Smooth muscle cell (in vitro differentiated cells): ENCODE measurements around the gene UNC13A. TPM values are rescaled to one million over a fixed set of nuclear protein-coding genes. Genes with fewer than 3 reads are reported as not detected.
A peak's percentile ranks its signal among the peaks of the same experiment; 100 is the strongest.

Experiments
- DNase-seq: peaks from one replicate; lab custom pipeline; 2025; ENCODE audit not compliant: unreplicated experiment; lab: John Stamatoyannopoulos, UW
- H2AFZ ChIP-seq: fragments of 200-600 bp; sonication (generic); 2 replicates; pipeline ENCODE4 v1.6.0; 2016; ENCODE audit warnings: antibody characterized with exemption, low read depth, mild to moderate bottlenecking
- H3F3A ChIP-seq: fragments of 200-600 bp; sonication (generic); 2 replicates; pipeline ENCODE4 v1.6.0; 2017; ENCODE audit warnings: antibody characterized with exemption, low read depth
- H3K27ac ChIP-seq: fragments of 200-600 bp; sonication (generic); 2 replicates; pipeline ENCODE4 v1.5.1; 2016; ENCODE audit warnings: low read depth, mild to moderate bottlenecking
- H3K27me3 ChIP-seq: fragments of 200-600 bp; sonication (generic); 2 replicates; pipeline ENCODE4 v1.6.1; 2016; ENCODE audit warnings: low read depth, mild to moderate bottlenecking
- H3K36me3 ChIP-seq: fragments of 200-600 bp; sonication (generic); 2 replicates; pipeline ENCODE4 v1.5.1; 2016; ENCODE audit warnings: low read depth
- H3K4me1 ChIP-seq: fragments of 200-600 bp; sonication (generic); 2 replicates; pipeline ENCODE4 v1.5.1; 2016; ENCODE audit warnings: low read depth
- H3K4me2 ChIP-seq: fragments of 200-600 bp; sonication (generic); 2 replicates; pipeline ENCODE4 v1.6.0; 2016; ENCODE audit warnings: mild to moderate bottlenecking
- H3K4me3 ChIP-seq: fragments of 200-600 bp; sonication (generic); 2 replicates; pipeline ENCODE4 v1.5.1; 2016; ENCODE audit warnings: mild to moderate bottlenecking
- H3K79me2 ChIP-seq: fragments of 200-600 bp; sonication (generic); 2 replicates; pipeline ENCODE4 v1.6.0; 2016; ENCODE audit warnings: low read depth, mild to moderate bottlenecking
- H3K9ac ChIP-seq: fragments of 200-600 bp; sonication (generic); 2 replicates; pipeline ENCODE4 v1.6.0; 2016; ENCODE audit warnings: low read depth
- H3K9me3 ChIP-seq: fragments of 200-600 bp; sonication (generic); replicated peaks from 2 replicates; pipeline ENCODE4 v1.5.1; 2016; ENCODE audit warnings: low read depth
- H4K20me1 ChIP-seq: fragments of 200-600 bp; sonication (generic); 2 replicates; pipeline ENCODE4 v1.6.0; 2016; ENCODE audit warnings: low read depth
- WGBS: methylation state at CpG from one replicate; pipeline ENCODE4 v1.1.7; 2016; ENCODE audit warnings: low lambda C conversion rate; 5-methylcytosine and 5-hydroxymethylcytosine counted together
- polyA plus RNA-seq: library from polyadenylated mRNA; unstranded; fragments of >200 nt; fragmentation: Nextera tagmentation; extraction: Ambion mirVana; gene quantifications from 2 replicates; pipeline ENCODE4 v1.2.1, GENCODE V29; 2016
- total RNA-seq: library from RNA; depleted of rRNA; stranded (reverse); fragments of >200 nt; gene quantifications from 2 replicates; pipeline ENCODE4 v1.2.3, GENCODE V29; 2014
- TF ChIP-seq, protein P1 (sequence below): fragments of 200-600 bp; sonication (generic); IDR thresholded peaks from 2 replicates; pipeline ENCODE4 v1.5.1; 2017; ENCODE audit warnings: borderline replicate concordance, mild to moderate bottlenecking, antibody characterized with exemption; ENCODE audit not compliant: insufficient read depth, poor library complexity, severe bottlenecking

UNC13A gene
- total and polyA plus RNA-seq, 2 experiments from 2014 or later, result 0.21 to 2.1 TPM

DNA sequence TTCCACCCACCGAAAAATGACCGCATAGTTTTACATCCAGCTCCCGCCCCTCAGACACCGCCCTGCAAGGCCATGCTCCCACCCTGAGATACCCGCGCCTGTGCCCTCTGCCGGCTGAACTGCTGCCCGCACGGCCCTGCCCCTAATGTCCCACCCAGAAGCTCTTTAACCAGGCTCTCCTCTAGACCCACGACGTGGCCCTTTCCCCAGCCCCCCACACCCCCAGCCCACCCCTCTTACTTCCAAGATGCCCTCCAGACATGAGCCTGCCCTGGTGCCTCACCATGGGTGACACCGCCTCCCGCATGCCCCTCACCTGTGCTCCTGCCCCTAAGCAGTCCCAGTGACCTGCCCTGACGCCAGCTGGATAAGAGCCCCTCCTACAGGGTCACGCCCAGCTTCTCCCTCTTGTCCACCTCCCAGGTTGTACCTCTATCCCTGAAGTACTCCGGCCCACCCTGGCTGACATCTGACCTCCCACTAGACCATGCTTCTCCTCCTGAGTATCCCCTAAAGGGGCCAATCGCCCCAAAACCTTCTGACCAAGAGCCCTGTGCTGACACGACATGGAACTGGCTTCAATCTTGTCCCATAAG, 81.5 kb downstream of the UNC13A start:
- Histone ChIP-seq H3K4me2 (peak overlapping the region; percentile 80), H3K9ac (no peak overlapping the region), H3K27me3 (peaks cover 3% of the 10 kb centered on the region), H3K4me1 (no peaks in the 10 kb centered on the region), H2AFZ (no peak overlapping the region), H3K9me3 (no peaks in the 10 kb centered on the region), H3K36me3 (no peaks in the 10 kb centered on the region), H3F3A (peaks cover 7% of the 10 kb centered on the region), H3K4me3 (peak overlapping the region; percentile 35), H3K27ac (no peak overlapping the region), H3K79me2 (no peaks in the 10 kb centered on the region), H4K20me1 (no peaks in the 10 kb centered on the region)
- DNase-seq, result no peak
- WGBS, result 28% methylated on average over 11 of the region's 18 CpGs
- TF ChIP-seq, protein P1, sequence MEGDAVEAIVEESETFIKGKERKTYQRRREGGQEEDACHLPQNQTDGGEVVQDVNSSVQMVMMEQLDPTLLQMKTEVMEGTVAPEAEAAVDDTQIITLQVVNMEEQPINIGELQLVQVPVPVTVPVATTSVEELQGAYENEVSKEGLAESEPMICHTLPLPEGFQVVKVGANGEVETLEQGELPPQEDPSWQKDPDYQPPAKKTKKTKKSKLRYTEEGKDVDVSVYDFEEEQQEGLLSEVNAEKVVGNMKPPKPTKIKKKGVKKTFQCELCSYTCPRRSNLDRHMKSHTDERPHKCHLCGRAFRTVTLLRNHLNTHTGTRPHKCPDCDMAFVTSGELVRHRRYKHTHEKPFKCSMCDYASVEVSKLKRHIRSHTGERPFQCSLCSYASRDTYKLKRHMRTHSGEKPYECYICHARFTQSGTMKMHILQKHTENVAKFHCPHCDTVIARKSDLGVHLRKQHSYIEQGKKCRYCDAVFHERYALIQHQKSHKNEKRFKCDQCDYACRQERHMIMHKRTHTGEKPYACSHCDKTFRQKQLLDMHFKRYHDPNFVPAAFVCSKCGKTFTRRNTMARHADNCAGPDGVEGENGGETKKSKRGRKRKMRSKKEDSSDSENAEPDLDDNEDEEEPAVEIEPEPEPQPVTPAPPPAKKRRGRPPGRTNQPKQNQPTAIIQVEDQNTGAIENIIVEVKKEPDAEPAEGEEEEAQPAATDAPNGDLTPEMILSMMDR, result no peak

DNA sequence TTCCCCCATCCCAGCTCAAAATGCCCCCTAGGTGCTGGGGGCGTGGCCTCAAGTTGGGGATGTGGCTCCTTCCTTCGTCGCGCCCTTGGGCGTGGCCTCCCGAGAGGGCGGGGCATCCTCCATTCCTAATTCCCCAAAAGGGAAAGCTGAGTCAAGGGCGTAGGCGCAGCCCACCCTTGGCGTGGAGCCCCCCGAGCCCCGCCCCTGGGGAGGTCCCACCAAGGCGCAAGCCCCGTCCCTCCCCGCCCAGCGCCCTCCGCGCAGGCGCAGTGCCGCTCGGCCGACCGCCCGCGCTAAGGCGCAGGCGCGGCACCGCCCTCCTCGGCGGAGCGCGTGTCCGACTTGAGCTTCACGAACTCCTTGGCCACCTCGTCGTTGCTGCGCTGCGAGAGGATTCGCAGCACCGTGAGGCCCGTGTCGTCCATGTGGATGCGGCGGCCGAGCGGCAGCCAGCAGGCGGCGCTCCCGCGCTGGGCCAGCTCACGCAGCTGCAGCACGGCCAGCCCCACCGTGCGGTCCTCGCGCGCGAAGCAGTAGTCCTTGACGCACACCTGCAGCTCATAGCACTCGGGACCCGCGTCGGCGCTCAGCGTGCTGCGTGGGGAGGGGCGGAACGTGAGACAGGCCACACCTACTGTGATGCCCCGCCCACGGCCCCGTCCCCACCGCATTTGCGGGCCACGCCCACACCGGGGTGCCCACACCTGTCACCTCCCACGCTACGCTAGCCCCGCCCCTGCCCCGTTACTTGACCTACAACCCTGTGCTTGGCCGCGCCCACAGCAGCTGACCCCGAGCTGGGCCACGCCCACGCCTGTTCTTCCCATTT, 82.2 kb downstream of the UNC13A start:
- peaks cover 3% of the 10 kb centered on the region for H3K27me3 ChIP-seq
- H4K20me1 ChIP-seq, result no peaks in the 10 kb centered on the region
- no peaks in the 10 kb centered on the region for H3K9me3 ChIP-seq
- no peaks in the 10 kb centered on the region for H3K79me2 ChIP-seq
- H3K4me1 ChIP-seq, result no peaks in the 10 kb centered on the region
- TF ChIP-seq, protein P1, result peak; percentile 74
- peak overlapping the region; percentile 35 for H3K4me3 ChIP-seq
- H3K4me2 ChIP-seq, result peak overlapping the region; percentile 80
- no peak overlapping the region for H3K27ac ChIP-seq
- WGBS, result 2% methylated on average over 52 of the region's 85 CpGs
- peak overlapping the region; percentile 71 for H2AFZ ChIP-seq
- H3K9ac ChIP-seq, result no peak overlapping the region
- peak; percentile 48 for DNase-seq
- H3K36me3 ChIP-seq, result no peaks in the 10 kb centered on the region
- H3F3A ChIP-seq, result peaks cover 7% of the 10 kb centered on the region

DNA sequence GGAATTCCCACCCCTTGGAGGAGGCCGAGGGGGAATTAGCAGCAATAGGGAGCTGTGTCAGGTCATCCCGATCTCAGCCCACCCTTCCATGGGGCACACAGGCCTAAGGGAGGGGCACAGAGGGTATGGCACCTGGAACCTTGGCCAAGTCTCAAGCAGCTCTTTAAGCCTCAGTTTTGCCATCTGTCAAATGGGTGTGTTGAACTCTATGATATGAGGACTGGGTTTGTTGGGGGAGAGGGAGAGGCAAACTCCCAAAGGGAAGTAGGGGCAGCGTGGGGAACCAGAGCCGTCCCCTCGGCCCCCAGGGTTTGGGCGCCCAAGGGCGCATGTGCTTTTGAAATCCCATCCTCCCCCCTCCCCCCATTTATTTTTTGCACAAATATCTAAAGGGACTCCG, 83.0 kb downstream of the UNC13A start:
- TF ChIP-seq, protein P1, result no peak
- H4K20me1 ChIP-seq, result no peaks in the 10 kb centered on the region

More for the DNA sequence above, 83.0 kb downstream of the UNC13A start:
- no peaks in the 10 kb centered on the region for H3K79me2 ChIP-seq
- H3K4me2 ChIP-seq, result no peak overlapping the region
- H3K4me3 ChIP-seq, result no peak overlapping the region
- no peaks in the 10 kb centered on the region for H3K36me3 ChIP-seq
- peaks cover 7% of the 10 kb centered on the region for H3F3A ChIP-seq
- no peak overlapping the region for H2AFZ ChIP-seq
- DNase-seq, result no peak
- H3K4me1 ChIP-seq, result no peaks in the 10 kb centered on the region
- no peaks in the 10 kb centered on the region for H3K9me3 ChIP-seq
- 97% methylated on average over 8 of the region's 8 CpGs for WGBS
- H3K27ac ChIP-seq, result no peak overlapping the region
- peaks cover 3% of the 10 kb centered on the region for H3K27me3 ChIP-seq
- H3K9ac ChIP-seq, result no peak overlapping the region
